Fibroblast of peridontal ligament (primary cell): Measurements from ENCODE around the gene ALPK3.

ENCODE experiments used
- DNase-seq: peaks from one replicate; pipeline ENCODE4 v3.0.0-alpha.2; 2010; ENCODE audit errors: extremely low read depth

Gene ALPK3

DNA sequence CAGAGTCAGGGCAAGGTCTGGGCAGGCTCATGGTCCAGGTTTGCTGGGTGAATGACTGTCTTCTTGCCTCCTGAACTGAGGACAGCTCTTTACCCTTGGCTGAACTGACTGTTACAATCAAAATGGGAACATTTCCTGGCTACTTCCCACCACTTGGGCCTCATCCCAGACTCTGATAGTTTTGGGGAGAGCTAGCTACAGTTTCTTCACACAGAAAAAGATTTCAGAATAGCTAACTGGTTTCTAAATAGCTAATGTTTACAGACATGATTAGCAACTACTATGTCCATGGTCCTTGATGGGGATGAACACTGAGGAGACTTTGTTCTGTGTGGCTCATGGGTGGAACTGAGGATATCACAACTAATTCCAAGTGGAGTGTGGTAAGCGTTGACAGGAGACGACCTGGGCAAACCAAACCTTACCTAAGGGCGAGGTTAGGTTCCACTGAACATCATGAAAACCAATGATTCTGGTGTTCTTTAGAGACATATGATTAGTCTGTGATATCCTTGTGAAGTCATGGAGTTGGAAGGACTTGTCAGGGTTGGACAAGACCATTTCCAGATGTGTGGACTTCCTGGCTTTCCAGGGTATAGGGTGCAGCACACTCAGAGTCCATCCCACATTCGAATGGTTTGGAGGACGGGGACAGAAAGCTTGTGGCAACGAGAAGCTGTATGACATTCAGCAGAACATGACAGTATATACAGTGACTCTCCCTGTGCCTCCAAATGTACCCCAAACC, 7.3 kb downstream of the ALPK3 start:
- DNase-seq: peak; percentile 80

GRCh38 chr15:84826369-84826823, 9.2 kb downstream of the ALPK3 start:
- DNase-seq: peak; percentile 36

- DNase-seq: no peak
These were observed 10.1 kb downstream of the ALPK3 start for GRCh38 chr15:84827246-84827645.

- peak; percentile 10 for DNase-seq
These were observed 11.1 kb downstream of the ALPK3 start for GRCh38 chr15:84828086-84828908.

- DNase-seq: no peak
These were observed 12.3 kb downstream of the ALPK3 start for GRCh38 chr15:84829428-84829827.

DNA sequence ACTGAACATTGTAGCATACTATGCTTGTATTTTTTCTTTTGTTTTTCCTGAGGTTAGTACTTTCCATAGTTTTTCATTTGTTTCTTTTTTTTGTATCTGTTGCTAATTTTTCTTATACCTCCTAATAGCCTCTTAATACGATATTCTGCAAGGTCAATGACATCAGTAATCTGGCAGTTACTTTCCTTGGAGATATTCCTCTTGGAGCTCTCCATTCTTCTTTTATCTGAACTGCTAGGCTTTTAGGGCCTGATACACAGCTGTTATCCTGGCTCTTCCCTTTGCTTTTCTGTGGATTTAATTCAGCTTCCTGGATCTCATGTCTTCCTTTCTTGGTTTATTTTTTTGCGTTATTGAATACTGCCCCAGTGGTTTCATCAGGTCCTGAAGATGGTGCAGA, 12.9 kb downstream of the ALPK3 start:
- DNase-seq: no peak

DNA sequence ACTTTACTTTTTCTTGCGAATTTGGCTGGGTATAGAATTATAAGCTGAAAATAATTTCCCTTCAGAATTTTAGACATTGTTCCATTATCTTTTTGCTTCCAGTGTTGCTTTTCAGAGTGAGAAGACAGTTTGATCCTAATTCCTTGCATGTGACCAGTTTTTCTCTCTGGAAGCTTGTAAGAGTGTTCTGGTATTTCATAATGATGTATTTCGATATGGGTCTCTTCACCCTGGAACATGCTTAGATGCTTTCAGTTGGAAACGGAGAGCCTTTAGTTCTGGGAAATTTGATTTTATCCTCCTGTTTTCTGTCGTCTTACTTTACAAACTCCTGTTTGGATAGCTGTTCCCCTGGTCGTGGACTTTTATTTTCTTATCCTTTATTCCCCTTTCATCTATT, 13.9 kb downstream of the ALPK3 start:
- peak; percentile 23 for DNase-seq

DNA sequence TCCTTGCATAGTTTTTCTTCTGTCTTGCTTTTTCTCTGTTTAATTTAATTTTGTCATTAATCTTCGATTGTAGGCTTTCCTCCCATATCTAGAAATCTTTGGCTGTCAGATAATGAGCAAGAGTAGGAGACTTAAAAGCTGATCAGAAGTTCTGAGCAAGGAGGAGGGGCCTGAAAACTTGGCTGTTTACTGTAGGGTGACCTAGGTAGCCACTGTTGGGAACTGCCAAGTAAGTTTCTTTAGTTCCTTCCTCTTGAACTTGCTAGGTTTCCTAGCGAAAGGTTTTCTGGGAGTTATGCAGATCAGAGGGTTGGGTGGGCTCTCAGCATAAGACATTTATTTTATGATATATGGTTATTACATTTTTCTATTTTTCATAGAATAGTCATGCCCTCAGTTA, 14.5 kb downstream of the ALPK3 start:
- no peak for DNase-seq

- no peak for DNase-seq
These were observed 15.4 kb downstream of the ALPK3 start for GRCh38 chr15:84832448-84833040.

DNA sequence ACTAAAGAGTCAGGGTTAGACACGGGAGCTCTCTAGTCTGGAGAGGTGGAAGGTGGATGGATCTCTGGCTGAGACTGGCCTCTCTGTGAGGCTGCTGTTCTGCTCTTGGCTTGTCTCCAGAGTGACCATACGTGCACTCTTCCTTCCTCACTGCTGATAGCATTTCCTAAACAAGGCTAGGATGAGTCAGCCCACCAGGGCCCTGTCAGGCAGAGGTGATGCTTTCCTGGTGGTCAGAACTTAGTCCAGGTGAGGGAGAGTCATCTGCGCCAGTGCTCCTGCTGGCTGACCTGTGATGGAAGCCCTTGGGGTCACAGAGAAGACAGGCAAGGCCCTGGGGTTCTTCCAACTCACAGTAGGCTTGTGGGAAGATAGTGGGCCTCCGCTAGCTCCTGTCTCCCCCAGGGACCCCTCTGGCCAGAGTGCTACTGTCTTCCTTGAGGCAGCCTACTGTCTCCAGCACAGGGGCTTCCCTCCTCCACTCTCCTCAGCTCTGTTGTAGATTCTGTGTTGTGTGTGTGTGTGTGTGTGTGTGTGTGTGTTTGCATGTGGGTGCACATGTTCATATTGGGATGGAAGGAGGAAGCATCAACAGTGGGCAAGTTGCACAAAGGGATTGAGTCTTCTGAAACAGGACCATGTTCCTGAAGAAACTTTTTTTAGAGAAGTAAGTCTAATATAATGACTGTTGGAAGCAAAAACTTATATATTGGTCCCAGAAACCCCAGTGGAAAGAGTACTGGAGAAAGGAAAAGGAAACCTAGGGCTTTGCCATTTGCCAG, 16.5 kb downstream of the ALPK3 start:
- no peak for DNase-seq

GRCh38 chr15:84834229-84834955, 17.2 kb downstream of the ALPK3 start:
- no peak for DNase-seq

DNA sequence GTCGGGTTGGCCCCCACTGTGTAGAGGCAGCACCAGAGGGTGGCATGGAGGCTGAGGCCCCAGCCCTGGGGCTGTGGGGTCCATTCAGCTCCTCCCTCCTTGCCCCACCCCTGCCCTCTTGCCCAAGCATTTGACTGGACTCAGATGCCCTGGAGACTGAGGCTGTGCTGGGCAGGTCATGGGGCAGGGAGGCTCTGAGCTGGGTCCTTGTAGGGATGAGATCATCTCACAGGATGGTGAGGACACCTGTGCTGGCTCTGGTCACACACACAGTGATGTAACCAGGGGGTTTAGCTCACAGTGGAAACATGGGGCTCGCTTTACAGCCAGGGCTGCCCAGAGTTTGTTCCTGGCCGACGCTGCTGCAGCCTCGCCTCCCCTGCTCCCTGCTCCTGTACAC, 17.8 kb downstream of the ALPK3 start:
- DNase-seq: no peak

DNA sequence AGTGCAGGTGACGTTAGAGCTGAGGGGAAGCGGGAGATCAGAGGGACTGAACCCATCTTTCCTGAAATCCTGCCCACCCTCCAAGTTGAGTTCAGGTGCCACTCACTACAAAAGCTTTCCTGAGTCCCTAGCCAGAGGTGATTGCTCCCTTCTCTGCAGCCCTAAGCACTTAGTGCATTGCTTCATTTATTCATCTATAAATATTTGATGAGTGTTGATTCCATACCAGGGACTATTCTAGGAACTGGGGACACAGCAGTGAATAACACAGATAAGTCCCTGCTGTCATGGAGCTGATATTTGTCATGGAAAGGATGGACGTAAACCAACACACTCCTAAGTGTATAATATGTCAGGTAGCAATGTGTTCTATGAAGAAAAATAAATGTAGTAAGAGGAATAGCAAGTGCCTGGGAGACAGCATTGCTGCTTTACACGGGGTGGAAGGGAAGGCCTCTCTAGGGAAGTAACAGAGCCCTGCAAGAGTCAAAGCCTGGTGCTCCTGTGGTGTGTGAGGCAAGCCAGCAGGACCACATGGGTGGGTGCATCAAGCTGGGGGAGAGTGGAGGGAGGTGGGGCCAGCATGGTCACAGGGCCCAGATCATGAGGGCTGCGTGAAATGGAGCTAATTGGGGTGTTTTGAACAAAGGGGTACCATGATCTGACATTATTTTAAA, 18.6 kb downstream of the ALPK3 start:
- DNase-seq: no peak

- no peak for DNase-seq
These were observed 19.7 kb downstream of the ALPK3 start for GRCh38 chr15:84836844-84837243.

- no peak for DNase-seq
These were observed 22.6 kb downstream of the ALPK3 start for GRCh38 chr15:84839714-84840113.

GRCh38 chr15:84840255-84840654, 23.1 kb downstream of the ALPK3 start:
- no peak for DNase-seq

- DNase-seq: peak; percentile 85
These were observed 23.7 kb downstream of the ALPK3 start for GRCh38 chr15:84840741-84841429.

DNA sequence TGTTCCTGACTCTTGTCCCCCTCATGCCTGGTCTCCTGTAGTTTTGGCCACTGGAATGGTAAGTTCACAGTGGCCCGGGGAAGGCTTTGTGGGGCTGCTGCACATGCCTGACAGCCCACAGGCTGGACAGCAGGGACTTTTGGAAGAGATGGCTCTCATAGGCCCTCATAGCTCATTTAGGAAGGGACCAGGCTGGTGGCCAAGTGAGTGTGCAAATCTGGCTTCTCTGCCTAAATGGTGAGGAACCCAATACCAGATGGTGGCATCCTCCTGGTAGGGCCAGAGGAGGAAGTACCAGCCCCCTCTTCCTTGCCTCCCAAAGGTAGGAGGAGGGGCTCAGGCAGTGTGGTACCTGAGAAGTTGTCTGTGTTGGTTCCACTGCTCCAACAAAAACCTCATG, 25.6 kb downstream of the ALPK3 start:
- no peak for DNase-seq

- peak; percentile 8 for DNase-seq
These were observed 27.8 kb downstream of the ALPK3 start for GRCh38 chr15:84844964-84845363.

- peak; percentile 70 for DNase-seq
These were observed 28.5 kb downstream of the ALPK3 start for GRCh38 chr15:84845631-84846030.
